Liver (tissue), 3 donors: ENCODE results near the gene RPS6KB1.

Experiments
- ATF3 ChIP-seq: IDR thresholded peaks from 2 replicates; pipeline ENCODE4 v1.6.1; 2016; ENCODE audit warnings: antibody characterized with exemption
- EGR1 ChIP-seq, 2 donors: IDR thresholded peaks; 2 replicates each; pipeline ENCODE4 v1.6.1; 2016 to 2018; ENCODE audit warnings: antibody characterized with exemption in 2 of 2, low read depth in 2 of 2
- FOXA1 ChIP-seq: IDR thresholded peaks from 2 replicates; pipeline ENCODE4 v1.6.1; 2016; ENCODE audit warnings: antibody characterized with exemption
- GABPA ChIP-seq, 2 donors: IDR thresholded peaks in 1 of 2; conservative IDR thresholded peaks in 1 of 2; 2 replicates each; pipeline ENCODE4 v1.6.1; 2016; ENCODE audit warnings: antibody characterized with exemption in 2 of 2, mild to moderate bottlenecking in 1 of 2, moderate library complexity in 1 of 2
- JUND ChIP-seq, 2 donors: IDR thresholded peaks; 2 replicates each; pipeline ENCODE4 v1.6.1; 2016; ENCODE audit warnings: antibody characterized with exemption in 2 of 2
- RAD21 ChIP-seq, 2 donors: IDR thresholded peaks; 2 replicates each; pipeline ENCODE4 v1.6.1; 2016; ENCODE audit warnings: antibody characterized with exemption in 2 of 2, mild to moderate bottlenecking in 2 of 2
- RXRA ChIP-seq, 2 donors: IDR thresholded peaks; 2 replicates each; pipeline ENCODE4 v1.6.1; 2017 to 2018; ENCODE audit warnings: antibody characterized with exemption in 2 of 2, mild to moderate bottlenecking in 1 of 2
- YY1 ChIP-seq: IDR thresholded peaks from 2 replicates; pipeline ENCODE4 v1.6.1; 2016; ENCODE audit warnings: antibody characterized with exemption, mild to moderate bottlenecking
- ZBTB33 ChIP-seq: IDR thresholded peaks from 2 replicates; pipeline ENCODE4 v1.6.1; 2016; ENCODE audit warnings: antibody characterized with exemption
- TF ChIP-seq, protein P1 (sequence below): fragments of 150-350 bp; IDR thresholded peaks from 2 replicates; pipeline ENCODE4 v1.5.1; 2017; ENCODE audit warnings: improper control_type of control experiment, low read depth, low read length; ENCODE audit not compliant: missing input control
- TF ChIP-seq, protein P2 (sequence below): IDR thresholded peaks from 2 replicates; pipeline ENCODE4 v1.6.1; 2016; ENCODE audit warnings: antibody characterized with exemption, mild to moderate bottlenecking
- TF ChIP-seq, protein P3 (sequence below): IDR thresholded peaks from 2 replicates; pipeline ENCODE4 v1.6.1; 2016; ENCODE audit warnings: antibody characterized with exemption
- donor health status: healthy.
- donor health status: healthy.

GRCh38 chr17:59858167-59858816 lies 34.6 kb upstream of the RPS6KB1 start:
- TF ChIP-seq, protein P1, sequence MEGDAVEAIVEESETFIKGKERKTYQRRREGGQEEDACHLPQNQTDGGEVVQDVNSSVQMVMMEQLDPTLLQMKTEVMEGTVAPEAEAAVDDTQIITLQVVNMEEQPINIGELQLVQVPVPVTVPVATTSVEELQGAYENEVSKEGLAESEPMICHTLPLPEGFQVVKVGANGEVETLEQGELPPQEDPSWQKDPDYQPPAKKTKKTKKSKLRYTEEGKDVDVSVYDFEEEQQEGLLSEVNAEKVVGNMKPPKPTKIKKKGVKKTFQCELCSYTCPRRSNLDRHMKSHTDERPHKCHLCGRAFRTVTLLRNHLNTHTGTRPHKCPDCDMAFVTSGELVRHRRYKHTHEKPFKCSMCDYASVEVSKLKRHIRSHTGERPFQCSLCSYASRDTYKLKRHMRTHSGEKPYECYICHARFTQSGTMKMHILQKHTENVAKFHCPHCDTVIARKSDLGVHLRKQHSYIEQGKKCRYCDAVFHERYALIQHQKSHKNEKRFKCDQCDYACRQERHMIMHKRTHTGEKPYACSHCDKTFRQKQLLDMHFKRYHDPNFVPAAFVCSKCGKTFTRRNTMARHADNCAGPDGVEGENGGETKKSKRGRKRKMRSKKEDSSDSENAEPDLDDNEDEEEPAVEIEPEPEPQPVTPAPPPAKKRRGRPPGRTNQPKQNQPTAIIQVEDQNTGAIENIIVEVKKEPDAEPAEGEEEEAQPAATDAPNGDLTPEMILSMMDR = no peak
- TF ChIP-seq RAD21 (IDR thresholded peaks at IDR 0.05) (no peak), EGR1 (IDR thresholded peaks at IDR 0.05; ENCODE audit: low read depth in 2 of 2) (no peak), GABPA (IDR thresholded peaks at IDR 0.05 in 1 of 2, conservative IDR thresholded peaks at IDR 0.05 in 1 of 2) (no peak), RXRA (IDR thresholded peaks at IDR 0.05) (no peak), ZBTB33 (no peak), JUND (IDR thresholded peaks at IDR 0.05) (no peak), YY1 (no peak), ATF3 (no peak), FOXA1 (no peak)
- TF ChIP-seq, protein P2, sequence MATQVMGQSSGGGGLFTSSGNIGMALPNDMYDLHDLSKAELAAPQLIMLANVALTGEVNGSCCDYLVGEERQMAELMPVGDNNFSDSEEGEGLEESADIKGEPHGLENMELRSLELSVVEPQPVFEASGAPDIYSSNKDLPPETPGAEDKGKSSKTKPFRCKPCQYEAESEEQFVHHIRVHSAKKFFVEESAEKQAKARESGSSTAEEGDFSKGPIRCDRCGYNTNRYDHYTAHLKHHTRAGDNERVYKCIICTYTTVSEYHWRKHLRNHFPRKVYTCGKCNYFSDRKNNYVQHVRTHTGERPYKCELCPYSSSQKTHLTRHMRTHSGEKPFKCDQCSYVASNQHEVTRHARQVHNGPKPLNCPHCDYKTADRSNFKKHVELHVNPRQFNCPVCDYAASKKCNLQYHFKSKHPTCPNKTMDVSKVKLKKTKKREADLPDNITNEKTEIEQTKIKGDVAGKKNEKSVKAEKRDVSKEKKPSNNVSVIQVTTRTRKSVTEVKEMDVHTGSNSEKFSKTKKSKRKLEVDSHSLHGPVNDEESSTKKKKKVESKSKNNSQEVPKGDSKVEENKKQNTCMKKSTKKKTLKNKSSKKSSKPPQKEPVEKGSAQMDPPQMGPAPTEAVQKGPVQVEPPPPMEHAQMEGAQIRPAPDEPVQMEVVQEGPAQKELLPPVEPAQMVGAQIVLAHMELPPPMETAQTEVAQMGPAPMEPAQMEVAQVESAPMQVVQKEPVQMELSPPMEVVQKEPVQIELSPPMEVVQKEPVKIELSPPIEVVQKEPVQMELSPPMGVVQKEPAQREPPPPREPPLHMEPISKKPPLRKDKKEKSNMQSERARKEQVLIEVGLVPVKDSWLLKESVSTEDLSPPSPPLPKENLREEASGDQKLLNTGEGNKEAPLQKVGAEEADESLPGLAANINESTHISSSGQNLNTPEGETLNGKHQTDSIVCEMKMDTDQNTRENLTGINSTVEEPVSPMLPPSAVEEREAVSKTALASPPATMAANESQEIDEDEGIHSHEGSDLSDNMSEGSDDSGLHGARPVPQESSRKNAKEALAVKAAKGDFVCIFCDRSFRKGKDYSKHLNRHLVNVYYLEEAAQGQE = no peak
- TF ChIP-seq, protein P3, sequence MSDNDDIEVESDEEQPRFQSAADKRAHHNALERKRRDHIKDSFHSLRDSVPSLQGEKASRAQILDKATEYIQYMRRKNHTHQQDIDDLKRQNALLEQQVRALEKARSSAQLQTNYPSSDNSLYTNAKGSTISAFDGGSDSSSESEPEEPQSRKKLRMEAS = no peak
